HUDEP-2 (cell line): Measurements from ENCODE around the gene CEP128.

Experiments
- DNase-seq, 76 experiments: peaks; one replicate each; lab custom pipeline; 2025; ENCODE audit not compliant: unreplicated experiment in 76 of 76; lab: John Stamatoyannopoulos, UW

The CEP128 gene

GRCh38 chr14:80906336-80906735 is 35.2 kb downstream of the CEP128 start:
- DNase-seq: no peak

- DNase-seq: no peak
Observed at GRCh38 chr14:80902608-80903007, 38.9 kb downstream of the CEP128 start.

- no peak for DNase-seq
Observed at GRCh38 chr14:80901822-80902221, 39.7 kb downstream of the CEP128 start.

- no peak for DNase-seq
Observed at GRCh38 chr14:80901260-80901659, 40.3 kb downstream of the CEP128 start.

GRCh38 chr14:80872645-80873044 is 68.9 kb downstream of the CEP128 start:
- DNase-seq: no peak

GRCh38 chr14:80868260-80868659 is 73.3 kb downstream of the CEP128 start:
- no peak for DNase-seq

GRCh38 chr14:80867798-80868197 is 73.7 kb downstream of the CEP128 start:
- no peak for DNase-seq

GRCh38 chr14:80867091-80867490 is 74.4 kb downstream of the CEP128 start:
- DNase-seq: no peak

GRCh38 chr14:80865565-80865964 is 76.0 kb downstream of the CEP128 start:
- DNase-seq: no peak

GRCh38 chr14:80862983-80863382 is 78.6 kb downstream of the CEP128 start:
- DNase-seq: no peak

- DNase-seq: no peak
Observed at GRCh38 chr14:80862541-80862940, 79.0 kb downstream of the CEP128 start.

- DNase-seq: peak in 18 of 76 experiments; percentile 1 to 51 (median 12)
Observed at GRCh38 chr14:80850197-80850814, 91.2 kb downstream of the CEP128 start.

- DNase-seq: no peak
Observed at GRCh38 chr14:80847070-80847469, 94.5 kb downstream of the CEP128 start.

- DNase-seq: no peak
Observed at GRCh38 chr14:80845856-80846255, 95.7 kb downstream of the CEP128 start.

- no peak for DNase-seq
Observed at GRCh38 chr14:80844872-80845271, 96.7 kb downstream of the CEP128 start.

- DNase-seq: no peak
Observed at GRCh38 chr14:80839743-80840142, 101.8 kb downstream of the CEP128 start.

- no peak for DNase-seq
Observed at GRCh38 chr14:80809663-80810062, 131.9 kb downstream of the CEP128 start.

GRCh38 chr14:80805136-80805535 is 136.4 kb downstream of the CEP128 start:
- DNase-seq: no peak

- no peak for DNase-seq
Observed at GRCh38 chr14:80798878-80799277, 142.7 kb downstream of the CEP128 start.

GRCh38 chr14:80798211-80798610 is 143.3 kb downstream of the CEP128 start:
- no peak for DNase-seq

- DNase-seq: no peak
Observed at GRCh38 chr14:80792771-80793170, 148.8 kb downstream of the CEP128 start.

- peak in 1 of 76 experiments; percentile 6 for DNase-seq
Observed at GRCh38 chr14:80787876-80788275, 153.7 kb downstream of the CEP128 start.

- DNase-seq: no peak
Observed at GRCh38 chr14:80784820-80785219, 156.7 kb downstream of the CEP128 start.
